Measurements from ENCODE around the gene TAMALIN.

The TAMALIN gene

DNA sequence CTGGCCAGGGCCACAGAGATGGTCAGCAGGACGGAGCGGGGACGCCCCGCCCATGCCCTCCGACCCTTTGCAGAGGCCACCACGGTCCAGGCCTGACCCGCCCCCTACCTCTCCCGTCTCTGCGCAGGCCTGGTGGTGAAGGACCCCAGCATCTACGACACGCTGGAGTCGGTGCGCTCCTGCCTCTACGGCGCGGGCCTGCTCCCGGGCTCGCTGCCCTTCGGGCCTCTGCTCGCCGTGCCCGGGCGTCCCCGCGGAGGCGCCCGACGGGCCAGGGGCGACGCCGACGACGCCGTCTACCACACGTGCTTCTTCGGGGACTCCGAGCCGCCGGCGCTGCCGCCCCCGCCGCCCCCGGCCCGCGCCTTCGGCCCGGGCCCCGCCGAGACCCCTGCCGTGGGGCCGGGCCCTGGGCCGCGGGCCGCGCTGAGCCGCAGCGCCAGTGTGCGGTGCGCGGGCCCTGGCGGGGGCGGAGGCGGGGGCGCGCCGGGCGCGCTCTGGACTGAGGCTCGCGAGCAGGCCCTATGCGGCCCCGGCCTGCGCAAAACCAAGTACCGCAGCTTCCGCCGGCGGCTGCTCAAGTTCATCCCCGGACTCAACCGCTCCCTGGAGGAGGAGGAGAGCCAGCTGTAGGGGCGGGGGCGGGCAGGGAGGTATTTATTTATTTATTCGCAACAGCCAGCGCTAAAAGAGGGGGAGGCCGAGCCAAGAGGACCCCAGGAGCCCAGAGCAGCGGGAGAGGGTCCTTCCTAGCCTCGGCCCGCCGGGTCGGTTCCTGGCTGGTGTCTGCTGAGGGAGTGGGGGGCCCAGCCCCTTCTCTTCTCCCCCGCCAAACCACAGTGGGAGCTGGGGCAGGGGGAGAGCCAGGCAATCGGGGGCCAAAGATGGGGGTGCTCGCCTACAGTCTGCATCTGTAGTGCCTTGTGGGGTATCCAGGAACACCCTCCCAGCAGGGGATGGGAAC lies 8.1 kb downstream of the TAMALIN start:
- no peak for DNase-seq (ENCODE audit: low spot score)

DNA sequence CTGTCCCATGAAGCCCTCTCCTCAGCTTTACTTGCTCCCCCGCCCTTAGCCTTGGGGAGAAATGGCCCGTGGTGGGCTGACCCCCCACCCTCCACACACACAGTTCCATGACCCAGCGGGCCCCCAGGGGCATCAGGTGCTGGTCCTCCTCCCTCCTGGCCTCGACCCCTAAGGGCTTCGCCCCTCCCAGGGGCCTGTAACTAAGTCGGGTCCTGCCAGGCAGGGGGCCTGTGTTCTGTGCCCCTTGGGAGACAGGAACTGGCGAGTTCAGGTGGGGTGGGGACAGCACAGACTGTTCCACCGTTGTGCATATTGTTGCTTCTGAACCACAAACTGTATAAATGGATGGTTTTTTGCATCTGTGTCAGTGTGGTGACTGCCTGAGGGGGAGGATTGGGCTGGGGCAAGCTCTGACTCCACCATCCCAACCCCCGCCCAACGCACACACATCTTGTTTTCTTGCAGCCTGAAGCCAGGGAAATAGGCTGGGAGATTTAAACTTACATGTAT lies 8.8 kb downstream of the TAMALIN start:
- no peak for DNase-seq (ENCODE audit: low spot score)

DNA sequence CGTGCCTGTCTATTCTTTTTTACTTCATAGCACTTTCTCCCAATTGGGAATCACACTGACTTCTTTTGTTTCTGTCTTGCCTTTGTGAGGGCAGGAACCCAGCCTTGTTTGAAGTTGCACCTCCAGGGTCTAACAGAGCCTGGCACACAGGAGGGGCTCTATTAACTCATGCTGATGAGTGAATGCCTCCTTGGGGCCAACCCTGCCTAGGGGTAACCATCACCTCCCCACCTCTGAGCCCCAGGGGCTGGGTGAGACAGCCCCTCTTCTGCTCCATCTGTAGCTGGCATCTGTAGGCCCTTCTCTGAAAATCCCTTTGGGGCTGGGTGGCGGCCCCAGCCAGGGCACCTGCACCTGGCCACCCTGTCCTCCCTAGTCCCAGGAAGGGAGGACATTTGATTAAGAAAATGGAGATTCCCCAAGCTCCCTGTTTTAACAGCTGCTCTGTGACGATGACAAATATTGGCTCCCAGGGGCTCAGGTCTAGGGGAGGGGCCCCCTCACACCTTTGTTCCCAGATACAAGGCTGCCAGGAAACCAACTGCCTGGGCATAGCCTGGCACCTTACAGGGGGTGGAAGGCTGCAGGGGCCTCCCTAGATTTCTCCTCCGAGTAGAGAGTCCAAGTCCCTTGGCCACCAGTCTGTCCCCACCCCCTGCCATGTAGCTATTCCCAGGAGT lies 11.8 kb downstream of the TAMALIN start:
- DNase-seq (ENCODE audit: low spot score) = no peak

DNA sequence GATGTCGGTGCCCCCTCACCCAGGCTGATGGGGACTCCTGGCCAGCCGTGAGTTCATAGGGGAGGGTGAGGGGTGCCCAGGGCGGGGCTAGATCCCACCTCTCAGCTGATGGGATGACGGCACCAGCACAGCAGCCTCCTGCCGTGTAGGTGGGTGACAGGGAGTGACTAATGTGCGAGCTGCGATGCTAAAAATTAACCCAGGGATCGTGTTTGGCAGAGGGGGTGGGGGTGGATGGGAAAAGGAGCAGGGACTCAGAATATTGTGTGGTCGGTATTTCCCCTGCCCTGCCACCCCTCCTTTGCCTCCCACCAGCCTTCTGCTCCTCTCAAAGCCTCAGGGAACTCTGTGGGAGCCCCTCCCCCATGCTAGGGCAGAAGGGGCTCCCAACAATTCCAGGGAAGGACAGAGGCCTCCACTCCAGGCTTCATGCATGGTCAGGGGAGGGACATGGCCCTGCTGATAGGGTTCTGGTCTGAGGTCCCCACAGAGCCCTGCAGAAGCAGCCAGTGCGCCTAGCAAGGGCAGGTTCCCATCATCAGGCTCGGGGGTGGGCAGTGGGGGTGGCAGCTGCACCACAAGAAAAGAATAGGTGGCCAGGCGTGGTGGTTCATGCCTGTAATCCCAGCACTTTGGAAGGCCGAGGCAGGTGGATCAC lies 12.5 kb downstream of the TAMALIN start:
- peak; percentile 56 for DNase-seq (ENCODE audit: low spot score)

DNA sequence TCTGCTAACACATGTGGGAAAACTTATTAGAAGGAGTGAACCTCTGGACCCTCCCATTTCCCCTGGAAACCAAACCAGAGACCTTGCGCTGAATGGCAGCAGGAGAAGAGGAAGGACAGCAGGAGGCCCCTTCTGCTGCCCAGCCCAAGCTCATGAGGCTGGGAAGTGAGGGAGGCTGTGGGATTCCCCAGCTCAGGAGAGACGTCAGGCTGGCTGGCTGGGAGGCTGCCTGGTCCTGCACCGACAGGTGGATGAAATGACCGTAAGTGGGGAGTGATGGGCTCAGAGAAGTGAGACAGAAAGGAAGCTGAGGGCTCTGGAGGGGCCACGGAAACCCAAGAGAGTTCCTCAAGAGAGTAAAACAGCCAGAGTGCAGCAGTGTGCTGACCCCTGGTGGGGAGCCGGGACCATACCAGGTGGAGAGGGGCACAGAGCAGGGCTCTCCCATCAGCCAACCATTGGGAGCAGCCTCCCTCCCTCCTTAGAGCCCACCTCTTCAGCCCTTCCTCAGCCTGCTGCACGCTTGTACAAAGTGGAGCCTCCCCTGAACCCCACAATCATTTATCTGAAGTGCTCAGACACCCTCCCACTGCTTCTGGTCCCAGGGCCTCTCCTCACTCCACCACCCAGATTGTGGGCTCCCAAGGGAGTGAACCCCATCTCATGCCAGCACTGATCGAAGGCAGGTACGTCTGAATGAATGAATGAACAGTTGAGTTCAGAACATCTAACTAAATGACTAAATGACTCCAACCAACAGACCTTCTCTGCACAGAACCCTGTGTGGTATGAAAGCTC lies 14.0 kb downstream of the TAMALIN start:
- peak; percentile 91 for DNase-seq (ENCODE audit: low spot score)

DNA sequence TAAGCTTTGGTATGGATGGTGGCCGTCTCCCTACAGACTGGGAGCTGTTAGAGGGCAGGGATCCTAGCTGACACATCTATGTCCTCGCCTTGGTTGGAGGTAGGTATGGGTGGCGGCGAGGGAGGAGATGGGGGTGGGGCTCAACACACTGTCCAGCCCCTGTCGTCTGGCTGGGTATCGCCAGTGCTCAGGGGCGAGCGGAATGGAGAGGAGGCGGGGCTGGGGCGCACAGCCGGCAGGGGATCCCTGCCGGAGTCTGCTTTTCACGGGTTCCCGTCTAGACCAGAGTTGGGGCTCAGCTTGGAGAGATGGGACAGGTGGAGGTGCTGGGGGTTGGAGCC lies 16.1 kb downstream of the TAMALIN start:
- peak; percentile 81 for DNase-seq (ENCODE audit: low spot score)

DNA sequence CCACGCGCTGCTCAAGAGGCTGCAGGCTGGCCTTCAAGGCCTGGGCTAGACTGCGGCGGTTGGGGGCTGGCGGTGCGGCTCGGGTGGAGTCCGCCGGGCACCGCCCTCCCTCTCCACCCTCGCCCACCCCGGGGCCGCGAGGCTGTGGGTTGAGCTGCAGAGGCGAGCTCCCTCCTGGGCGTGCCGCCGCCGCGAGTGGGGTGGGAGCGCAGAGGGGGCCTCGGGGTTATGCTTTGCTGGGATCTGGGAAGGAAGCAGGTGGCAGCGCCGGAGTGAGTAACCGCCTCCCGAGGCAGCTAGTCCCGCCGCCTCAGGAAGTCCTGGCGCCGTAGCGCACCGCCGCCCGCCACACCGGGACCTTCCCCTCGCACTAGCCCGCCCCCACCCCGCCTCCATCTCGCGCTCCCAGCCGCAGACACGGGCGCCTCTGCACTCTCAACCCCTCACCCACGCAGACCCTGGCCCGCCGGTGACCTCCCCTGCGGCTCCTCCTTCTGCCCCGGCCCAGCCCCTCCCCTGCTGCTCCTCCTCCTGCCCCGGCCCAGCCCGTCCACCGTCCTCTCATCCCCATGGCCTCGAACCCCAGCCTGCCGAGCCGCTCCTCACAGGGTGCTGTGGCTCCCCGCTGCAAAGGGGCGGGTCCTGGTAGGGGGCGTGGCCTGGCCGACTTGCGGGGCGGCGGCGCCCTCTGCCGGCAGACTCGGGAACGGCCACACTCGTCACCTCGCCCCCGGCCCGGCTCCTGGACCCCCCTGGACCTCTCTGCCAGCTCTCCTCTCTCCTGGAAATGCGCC lies 16.6 kb downstream of the TAMALIN start:
- DNase-seq (ENCODE audit: low spot score) = peak; percentile 97

DNA sequence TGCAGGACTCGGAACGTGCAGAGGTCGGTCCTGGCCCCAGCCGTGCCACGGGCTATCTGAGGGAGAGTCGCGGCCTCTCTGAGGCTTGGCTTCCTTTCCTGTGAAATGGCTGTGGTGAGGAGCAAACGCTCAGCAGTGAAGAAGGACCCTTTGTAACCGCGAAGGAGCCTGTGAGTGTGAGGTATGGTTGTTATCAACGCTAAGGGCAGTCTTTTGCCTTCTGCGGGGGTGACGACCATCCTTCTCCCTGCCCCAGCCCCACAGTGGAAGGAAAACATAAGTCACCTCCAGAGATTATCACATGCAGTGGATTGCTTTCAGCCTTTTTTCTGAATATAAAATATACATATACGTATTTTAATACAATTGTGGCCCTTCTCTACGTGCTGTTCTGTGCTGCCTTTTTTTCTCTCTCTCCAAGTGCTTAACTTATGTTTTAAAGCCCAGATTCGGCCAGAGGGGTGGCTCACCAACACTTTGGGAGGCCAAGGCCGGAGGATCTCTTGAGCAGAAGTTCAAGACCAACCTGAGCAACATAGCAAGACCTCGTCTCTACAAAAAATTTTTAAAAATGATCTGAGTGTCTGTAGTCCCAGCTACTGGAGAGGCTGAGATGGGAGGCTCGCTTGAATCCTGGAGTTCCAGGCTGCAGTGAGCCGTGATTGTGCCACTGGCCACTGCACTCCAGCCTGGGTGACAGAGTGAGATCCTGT lies 17.4 kb downstream of the TAMALIN start:
- no peak for DNase-seq (ENCODE audit: low spot score)

DNA sequence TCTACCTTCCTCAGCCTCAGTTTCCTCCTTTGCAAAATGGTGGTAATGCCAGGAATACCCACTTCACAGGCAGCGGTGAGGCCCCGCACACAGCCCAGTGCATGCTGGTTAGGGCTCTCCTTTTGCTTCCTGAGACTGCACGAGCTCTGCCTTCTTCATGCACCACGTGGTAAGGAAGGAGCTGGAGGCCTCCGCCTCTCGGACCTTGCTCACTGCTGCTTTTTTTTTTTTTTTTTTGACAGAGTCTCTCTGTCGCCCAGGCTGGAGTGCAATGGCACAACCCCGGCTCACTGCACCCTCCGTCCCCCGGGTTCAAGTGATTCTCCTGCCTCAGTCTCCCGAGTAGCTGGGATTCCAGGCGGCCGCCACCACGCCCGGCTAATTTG lies 18.1 kb downstream of the TAMALIN start:
- DNase-seq (ENCODE audit: low spot score) = no peak

DNA sequence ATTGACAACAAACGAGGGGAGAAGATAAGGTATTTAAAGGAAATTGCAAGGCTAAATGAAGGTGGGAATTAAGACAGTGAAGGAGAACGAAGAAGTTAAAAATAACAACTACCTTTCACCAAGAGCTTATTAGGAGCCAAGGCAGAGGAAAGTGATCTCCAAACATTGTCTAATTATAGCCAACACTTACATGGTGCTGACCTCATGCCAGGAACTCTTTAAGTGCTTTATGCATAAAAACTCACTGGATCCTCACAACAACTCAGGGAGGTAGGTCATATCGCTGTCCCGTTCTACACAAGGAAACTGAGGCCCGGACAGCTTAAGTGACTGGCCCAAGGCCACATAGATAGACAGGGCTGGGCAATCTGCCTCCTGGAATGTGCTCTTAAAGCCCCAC lies 19.5 kb downstream of the TAMALIN start:
- DNase-seq (ENCODE audit: low spot score) = no peak

DNA sequence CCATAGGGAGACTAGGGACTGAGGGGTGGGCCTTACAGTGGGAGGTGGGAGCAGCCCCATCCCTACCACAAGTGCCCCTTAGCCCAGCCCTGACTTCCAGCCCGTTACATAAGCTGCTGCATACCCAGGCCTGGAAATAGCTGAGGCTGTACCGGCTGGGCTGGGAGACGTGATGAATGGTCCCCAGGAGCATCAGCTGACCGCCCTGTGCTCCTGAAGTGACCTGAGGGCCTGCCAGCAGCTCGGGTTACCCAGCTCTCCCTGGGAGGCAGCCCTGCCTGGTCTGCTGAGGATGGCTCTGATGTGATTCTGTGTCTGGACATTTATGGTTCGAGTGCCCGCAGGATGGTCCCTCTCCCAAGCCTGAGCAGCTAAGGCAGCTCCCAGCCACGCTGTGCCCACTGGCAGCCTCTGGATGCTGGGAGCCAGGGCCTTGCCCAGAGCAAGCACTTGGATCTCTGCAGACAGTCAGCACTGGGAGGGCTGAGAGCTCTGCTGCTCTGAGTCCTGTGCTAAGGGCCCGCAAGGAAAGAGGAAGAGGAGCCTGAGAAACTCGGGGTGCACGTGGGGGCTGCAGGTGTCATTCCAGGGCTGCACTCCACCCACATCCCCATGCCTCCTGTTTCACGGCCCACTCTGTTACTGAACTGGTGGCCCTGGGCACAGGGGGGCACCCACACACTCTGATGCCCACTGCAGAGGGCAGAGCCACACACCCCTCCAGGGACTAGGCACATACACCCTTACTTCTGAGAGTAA lies 20.5 kb downstream of the TAMALIN start:
- no peak for DNase-seq (ENCODE audit: low spot score)

DNA sequence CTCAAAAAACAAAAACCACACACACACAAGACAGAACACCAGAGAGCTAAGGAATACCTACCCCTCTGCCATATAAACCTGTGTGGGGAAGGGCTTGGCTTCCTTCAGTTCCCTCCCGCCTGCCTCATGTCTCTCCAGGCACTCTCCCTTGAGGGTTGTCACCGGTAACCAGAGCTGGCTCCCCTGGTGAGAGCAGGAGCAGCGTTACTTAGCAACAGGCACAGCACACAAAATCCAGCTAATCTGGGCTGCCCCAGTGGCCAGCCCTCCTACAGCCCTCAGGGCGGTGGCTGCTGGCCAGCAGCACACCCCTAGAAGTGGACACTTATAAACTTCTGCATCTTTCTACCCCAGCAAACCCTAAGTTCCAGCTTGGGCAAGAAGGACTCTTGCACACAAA lies 22.9 kb downstream of the TAMALIN start:
- DNase-seq (ENCODE audit: low spot score) = no peak

DNA sequence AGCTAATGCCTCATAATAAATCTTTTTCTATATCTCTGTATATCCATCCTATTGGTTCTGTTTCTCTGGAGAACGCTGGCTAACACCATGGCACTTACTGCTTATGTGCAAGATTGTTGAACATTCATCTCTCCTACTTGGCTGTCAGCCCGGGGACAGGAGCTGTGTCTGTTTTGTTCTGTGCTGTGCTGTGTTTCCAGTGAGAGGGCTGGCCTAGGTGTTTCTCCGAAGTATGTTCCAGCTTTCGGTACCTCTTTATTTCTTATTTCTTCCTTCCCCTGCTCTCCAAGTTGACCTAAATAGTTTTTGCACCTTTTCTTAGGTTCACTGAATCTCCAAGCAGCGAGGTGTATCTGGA lies 25.7 kb downstream of the TAMALIN start:
- no peak for DNase-seq (ENCODE audit: low spot score)

DNA sequence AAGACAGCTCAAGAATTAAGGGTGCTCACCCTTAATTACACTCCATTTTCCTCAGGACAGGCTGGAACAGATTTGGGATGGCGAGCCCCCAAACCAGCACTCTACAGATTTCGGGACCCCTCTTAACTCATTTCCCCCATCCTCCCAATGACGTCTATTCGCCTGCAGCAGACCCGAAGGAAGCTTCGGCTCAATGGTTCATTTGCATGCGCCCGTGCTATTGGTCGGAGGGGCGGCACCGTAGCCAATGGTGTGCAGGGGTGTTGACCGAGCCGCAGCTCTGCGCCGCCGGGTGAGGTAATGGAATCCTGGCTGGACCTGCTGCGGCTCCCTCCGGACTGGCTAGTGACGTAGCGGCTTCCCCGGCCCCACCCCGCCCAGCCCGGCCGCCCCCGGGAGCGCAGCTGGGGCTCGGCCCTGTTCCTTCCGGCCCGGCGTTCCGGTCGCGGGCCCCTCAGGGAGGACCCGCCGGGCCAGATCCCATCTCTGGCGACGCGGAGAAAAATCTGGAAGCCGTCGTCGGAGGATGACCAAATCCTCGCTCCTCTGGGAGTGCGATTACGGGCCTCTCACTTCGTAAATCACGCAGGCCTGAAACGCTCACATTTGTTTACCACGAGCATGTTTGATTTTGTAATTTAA lies 26.2 kb downstream of the TAMALIN start:
- peak; percentile 99 for DNase-seq (ENCODE audit: low spot score)

DNA sequence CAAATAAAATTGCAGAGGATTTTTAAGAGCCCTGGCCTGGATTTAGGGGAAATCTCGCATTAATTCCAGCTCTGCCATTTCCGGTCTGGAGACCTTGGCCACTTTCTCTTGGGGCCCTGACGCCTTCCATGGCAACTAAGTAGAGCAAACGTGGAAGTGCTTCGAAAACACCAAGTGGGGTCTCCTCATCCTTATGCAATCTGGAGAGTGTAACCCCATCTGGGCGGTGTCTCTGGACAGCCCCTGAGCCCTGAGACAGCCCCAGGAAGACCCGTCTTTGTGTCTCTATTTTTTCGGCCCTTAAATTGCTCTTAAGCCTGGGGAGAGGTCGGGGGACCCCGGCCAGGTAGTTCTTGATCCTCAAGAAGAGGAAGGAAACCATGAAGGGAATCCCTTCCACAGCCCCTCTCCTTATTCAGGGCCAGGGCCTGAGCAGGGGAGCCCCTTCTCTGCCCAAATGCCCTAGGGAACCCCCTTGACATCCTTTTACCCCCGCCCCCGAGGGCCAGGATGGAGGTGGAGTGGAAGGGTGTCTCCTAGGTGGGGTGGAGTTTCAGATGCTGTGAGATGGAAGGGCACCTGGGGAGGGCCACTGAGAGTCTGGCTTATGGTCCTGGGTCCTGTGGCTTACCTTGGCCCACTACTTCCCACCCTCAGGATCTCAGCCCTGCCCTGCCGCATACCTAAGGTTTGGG lies 26.8 kb downstream of the TAMALIN start:
- DNase-seq (ENCODE audit: low spot score) = no peak

DNA sequence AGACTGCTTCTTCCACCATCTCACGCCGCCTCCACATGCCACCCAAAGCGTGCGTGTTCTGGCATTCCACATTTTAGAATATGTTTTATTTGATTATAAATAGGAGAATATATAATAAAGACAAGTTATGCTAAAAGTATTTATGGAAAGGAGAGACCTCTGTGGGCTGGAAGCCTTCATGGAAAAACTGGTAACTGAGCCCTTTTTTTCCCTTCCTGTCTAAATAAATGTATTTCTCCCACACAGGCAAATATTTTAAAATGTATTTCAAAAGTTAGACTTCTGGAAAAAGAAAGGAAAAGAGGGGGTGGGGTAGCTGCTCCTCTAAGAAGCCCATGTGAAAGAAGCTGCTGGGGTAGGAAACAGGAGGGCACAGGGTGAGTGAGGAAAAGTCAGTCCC lies 28.4 kb downstream of the TAMALIN start:
- DNase-seq (ENCODE audit: low spot score) = no peak

DNA sequence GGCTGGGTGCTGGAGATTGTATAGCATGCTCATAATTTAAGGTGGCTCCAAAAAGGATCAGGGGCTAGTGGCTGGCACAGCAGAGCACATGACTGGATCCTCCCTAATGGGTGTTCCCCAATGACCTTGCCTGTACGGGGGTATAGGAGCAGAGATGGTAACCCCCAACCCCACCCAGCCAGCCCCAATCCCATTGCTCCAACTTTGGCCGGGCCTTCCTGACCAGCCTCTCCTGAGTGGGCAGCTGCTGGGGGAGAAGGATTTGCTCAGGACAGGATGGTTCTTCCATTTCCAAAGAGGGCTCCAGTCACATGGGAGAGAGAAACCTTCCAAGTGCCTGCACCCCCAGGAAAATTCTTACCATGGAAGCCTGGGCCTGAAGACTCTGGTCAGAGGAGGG lies 29.2 kb downstream of the TAMALIN start:
- DNase-seq (ENCODE audit: low spot score) = no peak

DNA sequence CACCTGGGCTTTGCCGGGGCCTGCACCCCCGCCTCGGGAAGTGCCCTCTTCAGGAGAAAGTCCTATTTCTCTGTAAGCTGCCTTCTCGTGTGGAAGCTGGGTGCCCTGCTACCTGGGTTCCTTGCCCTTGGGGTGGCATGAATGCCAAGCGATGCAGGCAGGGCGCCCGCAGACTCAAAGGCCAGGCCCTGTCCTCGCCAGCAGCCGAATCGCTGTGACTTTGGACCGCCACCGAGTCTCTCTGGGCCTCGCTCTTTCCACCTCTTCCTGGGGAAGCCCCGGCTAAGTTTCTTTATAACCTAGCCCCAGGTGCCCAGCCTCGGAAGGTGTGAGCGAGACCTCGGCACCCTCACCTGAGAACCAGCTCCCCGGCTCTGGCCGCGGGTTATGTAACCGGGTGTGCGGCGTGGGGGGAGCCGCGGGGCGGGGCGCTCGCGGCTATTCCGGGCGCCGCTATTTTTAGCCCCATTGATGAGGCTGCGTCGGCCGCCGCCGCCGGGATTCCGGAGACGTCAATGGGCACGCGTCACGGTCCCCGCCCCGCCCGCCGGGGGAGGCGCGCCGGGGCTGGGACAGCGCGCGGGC lies 29.9 kb downstream of the TAMALIN start:
- DNase-seq (ENCODE audit: low spot score) = peak; percentile 88
